HG02588 (cell line): ENCODE data around the gene CSPG5.

ENCODE experiments used
- ATAC-seq: cut with Tn5 transposase; IDR thresholded peaks from one replicate; pipeline ENCODE4 v1.9.1; 2021; ENCODE audit warnings: mild to moderate bottlenecking, moderate library complexity; ENCODE audit not compliant: unreplicated experiment

Gene CSPG5

GRCh38 chr3:47588587-47588986 lies 9.9 kb upstream of the CSPG5 start:
- no peak for ATAC-seq

GRCh38 chr3:47588053-47588452 lies 9.4 kb upstream of the CSPG5 start:
- ATAC-seq: no peak

GRCh38 chr3:47586746-47587145 lies 8.1 kb upstream of the CSPG5 start:
- ATAC-seq: no peak

- no peak for ATAC-seq
Measured at GRCh38 chr3:47583320-47584075, 4.8 kb upstream of the CSPG5 start.

- ATAC-seq: no peak
Measured at GRCh38 chr3:47581835-47582234, 3.2 kb upstream of the CSPG5 start.

- ATAC-seq: no peak
Measured at GRCh38 chr3:47581422-47581821, 2.8 kb upstream of the CSPG5 start.

- no peak for ATAC-seq
Measured at GRCh38 chr3:47580481-47580880, 1.8 kb upstream of the CSPG5 start.

- ATAC-seq: no peak
Measured at GRCh38 chr3:47579875-47580274, 1.2 kb upstream of the CSPG5 start.

- no peak for ATAC-seq
Measured at GRCh38 chr3:47578119-47578632, 489 bp downstream of the CSPG5 start.

GRCh38 chr3:47577583-47578118 lies 1.0 kb downstream of the CSPG5 start:
- no peak for ATAC-seq

- no peak for ATAC-seq
Measured at GRCh38 chr3:47573190-47574172, 5.2 kb downstream of the CSPG5 start.

GRCh38 chr3:47571391-47572175 lies 7.1 kb downstream of the CSPG5 start:
- no peak for ATAC-seq

GRCh38 chr3:47568901-47569300 lies 9.8 kb downstream of the CSPG5 start:
- no peak for ATAC-seq

GRCh38 chr3:47567149-47567548 lies 11.5 kb downstream of the CSPG5 start:
- ATAC-seq: no peak

GRCh38 chr3:47566667-47567066 lies 12.0 kb downstream of the CSPG5 start:
- ATAC-seq: no peak

GRCh38 chr3:47565734-47566550 lies 12.7 kb downstream of the CSPG5 start:
- ATAC-seq: no peak

- no peak for ATAC-seq
Measured at GRCh38 chr3:47556351-47556750, 22.3 kb downstream of the CSPG5 start.

- no peak for ATAC-seq
Measured at GRCh38 chr3:47554335-47554734, 24.3 kb downstream of the CSPG5 start.

GRCh38 chr3:47553407-47553806 lies 25.3 kb downstream of the CSPG5 start:
- ATAC-seq: no peak
